ENCODE measurements around the gene RAB40C.

RAB40C gene

GRCh38 chr16:576197-576822 is 13.6 kb upstream of the RAB40C start:
- in situ Hi-C loops (cut with HindIII; ENCODE audit: low sequenced_read_pairs), result no loop called here
- DNase-seq (ENCODE audit: low read depth), result no peak
- H3K4me3 ChIP-seq (ENCODE audit: low read depth, low read length), result no peak overlapping the region
- TF ChIP-seq, protein P1, sequence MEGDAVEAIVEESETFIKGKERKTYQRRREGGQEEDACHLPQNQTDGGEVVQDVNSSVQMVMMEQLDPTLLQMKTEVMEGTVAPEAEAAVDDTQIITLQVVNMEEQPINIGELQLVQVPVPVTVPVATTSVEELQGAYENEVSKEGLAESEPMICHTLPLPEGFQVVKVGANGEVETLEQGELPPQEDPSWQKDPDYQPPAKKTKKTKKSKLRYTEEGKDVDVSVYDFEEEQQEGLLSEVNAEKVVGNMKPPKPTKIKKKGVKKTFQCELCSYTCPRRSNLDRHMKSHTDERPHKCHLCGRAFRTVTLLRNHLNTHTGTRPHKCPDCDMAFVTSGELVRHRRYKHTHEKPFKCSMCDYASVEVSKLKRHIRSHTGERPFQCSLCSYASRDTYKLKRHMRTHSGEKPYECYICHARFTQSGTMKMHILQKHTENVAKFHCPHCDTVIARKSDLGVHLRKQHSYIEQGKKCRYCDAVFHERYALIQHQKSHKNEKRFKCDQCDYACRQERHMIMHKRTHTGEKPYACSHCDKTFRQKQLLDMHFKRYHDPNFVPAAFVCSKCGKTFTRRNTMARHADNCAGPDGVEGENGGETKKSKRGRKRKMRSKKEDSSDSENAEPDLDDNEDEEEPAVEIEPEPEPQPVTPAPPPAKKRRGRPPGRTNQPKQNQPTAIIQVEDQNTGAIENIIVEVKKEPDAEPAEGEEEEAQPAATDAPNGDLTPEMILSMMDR (IDR thresholded peaks at IDR 0.05; ENCODE audit: low read depth, low read length, missing control alignments), result no peak

DNA sequence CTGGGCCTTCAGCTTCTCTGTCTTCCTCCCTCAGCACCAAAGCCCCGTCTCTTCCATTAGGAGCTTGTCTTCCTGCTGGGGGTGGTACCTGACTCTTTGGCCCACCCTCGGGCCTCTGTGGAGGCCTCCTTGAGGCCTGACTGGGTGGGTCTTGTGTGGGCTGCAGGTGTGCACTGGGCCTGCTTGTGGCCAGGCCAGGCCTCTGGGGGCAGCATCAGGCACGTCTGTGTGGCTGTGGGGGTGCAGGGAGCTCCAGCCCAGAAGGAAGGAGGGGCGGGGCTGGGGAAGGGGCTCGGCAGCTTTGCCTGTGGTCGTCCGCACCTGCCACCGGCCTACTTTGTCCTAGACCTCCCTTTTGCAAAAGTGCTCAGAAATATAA is 13.1 kb upstream of the RAB40C start:
- in situ Hi-C loops (cut with HindIII; ENCODE audit: low sequenced_read_pairs), result no loop called here
- TF ChIP-seq, protein P1 (IDR thresholded peaks at IDR 0.05; ENCODE audit: low read depth, low read length, missing control alignments), result peak; percentile 16
- H3K4me3 ChIP-seq (ENCODE audit: low read depth, low read length), result no peak overlapping the region
- DNase-seq (ENCODE audit: low read depth), result no peak

GRCh38 chr16:577796-578195 is 12.1 kb upstream of the RAB40C start:
- no peak overlapping the region for H3K4me3 ChIP-seq (ENCODE audit: low read depth, low read length)
- TF ChIP-seq, protein P1 (IDR thresholded peaks at IDR 0.05; ENCODE audit: low read depth, low read length, missing control alignments), result no peak
- in situ Hi-C loops (cut with HindIII; ENCODE audit: low sequenced_read_pairs), result no loop called here

GRCh38 chr16:578232-578869 is 11.5 kb upstream of the RAB40C start:
- in situ Hi-C loops (cut with HindIII; ENCODE audit: low sequenced_read_pairs), result no loop called here
- no peak overlapping the region for H3K4me3 ChIP-seq (ENCODE audit: low read depth, low read length)
- TF ChIP-seq, protein P1 (IDR thresholded peaks at IDR 0.05; ENCODE audit: low read depth, low read length, missing control alignments), result no peak
- DNase-seq (ENCODE audit: low read depth), result no peak

More at GRCh38 chr16:577796-578195, 12.1 kb upstream of the RAB40C start:
- no peak for DNase-seq (ENCODE audit: low read depth)

DNA sequence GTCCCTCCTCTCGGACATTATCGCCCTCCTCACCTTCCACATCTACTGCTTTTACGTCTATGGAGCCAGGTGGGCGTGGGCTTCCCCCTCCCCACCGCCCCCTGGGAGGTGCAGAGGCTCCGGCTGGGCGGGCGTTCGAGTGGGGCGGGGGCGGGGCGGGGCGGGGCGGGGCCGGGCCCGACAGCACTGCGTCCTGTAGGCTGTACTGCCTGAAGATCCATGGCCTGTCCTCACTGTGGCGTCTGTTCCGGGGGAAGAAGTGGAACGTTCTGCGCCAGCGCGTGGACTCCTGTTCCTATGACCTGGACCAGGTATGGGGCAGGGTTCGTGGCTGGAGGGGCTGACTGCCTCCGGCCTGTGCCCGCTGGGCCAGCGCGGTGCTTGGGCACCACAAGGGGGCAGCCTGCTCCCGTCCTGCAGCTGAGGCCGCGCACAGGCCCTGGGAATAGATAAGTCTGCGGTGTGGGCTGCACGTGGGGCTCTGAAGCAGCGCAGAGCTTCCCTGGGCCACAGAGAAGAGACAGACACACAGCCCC is 10.9 kb upstream of the RAB40C start:
- DNase-seq (ENCODE audit: low read depth), result no peak
- TF ChIP-seq, protein P1 (IDR thresholded peaks at IDR 0.05; ENCODE audit: low read depth, low read length, missing control alignments), result peak; percentile 77
- no peak overlapping the region for H3K4me3 ChIP-seq (ENCODE audit: low read depth, low read length)
- in situ Hi-C loops (cut with HindIII; ENCODE audit: low sequenced_read_pairs), result no loop called here

DNA sequence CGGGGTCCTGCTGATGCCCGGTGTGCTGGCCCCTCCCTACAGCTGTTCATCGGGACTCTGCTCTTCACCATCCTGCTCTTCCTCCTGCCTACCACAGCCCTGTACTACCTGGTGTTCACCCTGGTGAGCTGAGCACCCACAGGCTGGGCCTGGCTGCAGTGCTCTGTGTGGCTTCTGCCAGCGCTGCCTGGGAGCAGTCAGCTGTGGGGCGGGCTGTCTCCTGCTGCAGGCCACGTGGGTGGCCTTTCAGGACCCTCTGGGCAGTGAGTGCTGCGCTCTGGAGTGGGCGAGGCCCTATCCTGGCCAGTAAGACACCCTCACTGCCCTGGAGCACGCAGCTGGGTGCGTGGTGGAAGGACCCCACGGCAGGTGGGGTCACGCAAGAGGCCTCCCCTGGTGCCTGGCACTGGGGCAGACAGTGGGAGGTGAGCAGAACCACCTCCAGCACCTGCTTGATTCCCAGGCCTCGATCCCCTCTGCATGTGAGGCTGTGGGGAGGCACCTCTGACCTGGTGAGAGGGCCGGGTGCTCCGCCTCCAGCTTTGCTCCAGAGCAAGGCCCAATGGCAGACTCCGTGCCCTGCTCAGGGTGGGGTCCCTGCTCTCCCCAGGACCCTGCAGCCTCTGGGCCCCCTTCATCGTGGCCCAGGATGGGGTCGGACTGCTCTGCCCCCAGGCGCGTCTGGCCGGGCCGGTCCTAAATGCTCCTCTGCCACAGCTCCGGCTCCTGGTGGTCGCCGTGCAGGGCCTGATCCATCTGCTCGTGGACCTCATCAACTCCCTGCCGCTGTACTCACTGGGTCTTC is 9.5 kb upstream of the RAB40C start:
- no peak overlapping the region for H3K4me3 ChIP-seq (ENCODE audit: low read depth, low read length)
- in situ Hi-C loops (cut with HindIII; ENCODE audit: low sequenced_read_pairs), result no loop called here
- TF ChIP-seq, protein P1 (IDR thresholded peaks at IDR 0.05; ENCODE audit: low read depth, low read length, missing control alignments), result no peak
- DNase-seq (ENCODE audit: low read depth), result no peak
